ENCODE results near the gene PRR16. TPM values are rescaled to one million over a fixed set of nuclear protein-coding genes. Genes with fewer than 3 reads are reported as not detected.

The PRR16 gene
- total and polyA plus RNA-seq, 2 of the 13 experiments (the other 11 are each of a cell fraction or from before 2014, with no cell fraction given) = not detected

DNA sequence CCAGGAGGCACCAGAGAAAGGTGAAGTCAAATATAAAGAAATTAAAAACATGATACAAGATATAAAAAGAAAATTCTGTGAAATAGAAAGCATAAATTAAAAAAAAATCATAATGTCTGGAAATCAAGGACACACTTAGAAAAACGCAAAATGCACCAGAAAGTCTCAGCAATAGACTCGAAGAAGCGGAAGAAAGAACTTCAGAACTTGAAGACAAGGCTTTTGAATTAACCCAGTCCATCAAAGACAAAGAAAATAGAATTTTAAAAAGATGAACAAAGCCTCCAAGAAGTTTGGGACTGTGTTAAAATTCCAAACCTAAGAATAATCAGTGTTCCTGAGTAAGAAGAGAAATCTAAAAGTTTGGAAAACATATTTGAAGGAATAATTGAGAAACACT is 168.3 kb downstream of the PRR16 start:
- CTCF ChIA-PET (ENCODE audit: low intra/inter-chr PET ratio, low total read pairs) = no interaction called here

More for the DNA sequence above, 168.3 kb downstream of the PRR16 start:
- H3K27me3 ChIP-seq (ENCODE audit: control insufficient read depth in 1 of 2, insufficient read depth in 2 of 2, low read length in 2 of 2) = no peaks in the 10 kb centered on the region
- H3K27ac ChIP-seq (ENCODE audit: extremely low read length, insufficient read depth, low read length) = no peak overlapping the region
- no TSS peak for BruUV-seq (replicated peaks)
- WGBS (ENCODE audit: low lambda C conversion rate) = 3% methylated on average over 3 of the region's 3 CpGs
- POLR2A ChIA-PET = no interaction called here
- H3K9ac ChIP-seq (ENCODE audit: insufficient read depth, low read depth, low read length) = no peak overlapping the region
- DNase-seq (ENCODE audit: low spot score) (no peak), ATAC-seq (no peak), FAIRE-seq (no peak)
- no peak overlapping the region for H2AFZ ChIP-seq (ENCODE audit: low read length)
- H3K9me3 ChIP-seq (ENCODE audit: low read length) = no peaks in the 10 kb centered on the region
- H3K36me3 ChIP-seq (replicated peaks in 1 of 2; ENCODE audit: control insufficient read depth in 1 of 2, insufficient read depth in 2 of 2, low read length in 2 of 2) = no peaks in the 10 kb centered on the region
- no peak overlapping the region for H3K4me2 ChIP-seq (ENCODE audit: low read depth, low read length)
- no peak overlapping the region for H3K4me3 ChIP-seq (replicated peaks in 1 of 3; ENCODE audit: insufficient read depth in 1 of 3, low read depth in 2 of 3, low read length in 3 of 3)
- no peaks in the 10 kb centered on the region for H3K79me2 ChIP-seq (ENCODE audit: insufficient read depth, low read length)
- H3K4me1 ChIP-seq (ENCODE audit: insufficient read depth, low read length) = no peaks in the 10 kb centered on the region
- no peak for TF ChIP-seq ZNF335 (CRISPR knock-in tag; IDR thresholded peaks at IDR 0.05)
- no peak for TF ChIP-seq SP1 (IDR thresholded peaks at IDR 0.05)
- no peak for TF ChIP-seq SP1 (CRISPR knock-in tag; IDR thresholded peaks at IDR 0.05)
- TF ChIP-seq MXD4 (CRISPR knock-in tag; IDR thresholded peaks at IDR 0.05) = no peak
- no peak for TF ChIP-seq MYPOP (CRISPR knock-in tag; IDR thresholded peaks at IDR 0.05)
- no peak for TF ChIP-seq NCOR1 (IDR thresholded peaks at IDR 0.05; ENCODE audit: borderline replicate concordance, low read length)
- TF ChIP-seq HMG20A (CRISPR knock-in tag; IDR thresholded peaks at IDR 0.05; ENCODE audit: borderline replicate concordance) = no peak
- no peak for TF ChIP-seq ZNF282 (IDR thresholded peaks at IDR 0.05; ENCODE audit: partially characterized antibody)
- TF ChIP-seq, protein P1, sequence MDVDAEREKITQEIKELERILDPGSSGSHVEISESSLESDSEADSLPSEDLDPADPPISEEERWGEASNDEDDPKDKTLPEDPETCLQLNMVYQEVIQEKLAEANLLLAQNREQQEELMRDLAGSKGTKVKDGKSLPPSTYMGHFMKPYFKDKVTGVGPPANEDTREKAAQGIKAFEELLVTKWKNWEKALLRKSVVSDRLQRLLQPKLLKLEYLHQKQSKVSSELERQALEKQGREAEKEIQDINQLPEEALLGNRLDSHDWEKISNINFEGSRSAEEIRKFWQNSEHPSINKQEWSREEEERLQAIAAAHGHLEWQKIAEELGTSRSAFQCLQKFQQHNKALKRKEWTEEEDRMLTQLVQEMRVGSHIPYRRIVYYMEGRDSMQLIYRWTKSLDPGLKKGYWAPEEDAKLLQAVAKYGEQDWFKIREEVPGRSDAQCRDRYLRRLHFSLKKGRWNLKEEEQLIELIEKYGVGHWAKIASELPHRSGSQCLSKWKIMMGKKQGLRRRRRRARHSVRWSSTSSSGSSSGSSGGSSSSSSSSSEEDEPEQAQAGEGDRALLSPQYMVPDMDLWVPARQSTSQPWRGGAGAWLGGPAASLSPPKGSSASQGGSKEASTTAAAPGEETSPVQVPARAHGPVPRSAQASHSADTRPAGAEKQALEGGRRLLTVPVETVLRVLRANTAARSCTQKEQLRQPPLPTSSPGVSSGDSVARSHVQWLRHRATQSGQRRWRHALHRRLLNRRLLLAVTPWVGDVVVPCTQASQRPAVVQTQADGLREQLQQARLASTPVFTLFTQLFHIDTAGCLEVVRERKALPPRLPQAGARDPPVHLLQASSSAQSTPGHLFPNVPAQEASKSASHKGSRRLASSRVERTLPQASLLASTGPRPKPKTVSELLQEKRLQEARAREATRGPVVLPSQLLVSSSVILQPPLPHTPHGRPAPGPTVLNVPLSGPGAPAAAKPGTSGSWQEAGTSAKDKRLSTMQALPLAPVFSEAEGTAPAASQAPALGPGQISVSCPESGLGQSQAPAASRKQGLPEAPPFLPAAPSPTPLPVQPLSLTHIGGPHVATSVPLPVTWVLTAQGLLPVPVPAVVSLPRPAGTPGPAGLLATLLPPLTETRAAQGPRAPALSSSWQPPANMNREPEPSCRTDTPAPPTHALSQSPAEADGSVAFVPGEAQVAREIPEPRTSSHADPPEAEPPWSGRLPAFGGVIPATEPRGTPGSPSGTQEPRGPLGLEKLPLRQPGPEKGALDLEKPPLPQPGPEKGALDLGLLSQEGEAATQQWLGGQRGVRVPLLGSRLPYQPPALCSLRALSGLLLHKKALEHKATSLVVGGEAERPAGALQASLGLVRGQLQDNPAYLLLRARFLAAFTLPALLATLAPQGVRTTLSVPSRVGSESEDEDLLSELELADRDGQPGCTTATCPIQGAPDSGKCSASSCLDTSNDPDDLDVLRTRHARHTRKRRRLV (CRISPR knock-in tag; IDR thresholded peaks at IDR 0.05) = no peak
- TF ChIP-seq, protein P2, sequence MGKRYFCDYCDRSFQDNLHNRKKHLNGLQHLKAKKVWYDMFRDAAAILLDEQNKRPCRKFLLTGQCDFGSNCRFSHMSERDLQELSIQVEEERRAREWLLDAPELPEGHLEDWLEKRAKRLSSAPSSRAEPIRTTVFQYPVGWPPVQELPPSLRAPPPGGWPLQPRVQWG (CRISPR knock-in tag; IDR thresholded peaks at IDR 0.05; ENCODE audit: borderline replicate concordance, low read depth) = no peak
- TF ChIP-seq NFATC3 (CRISPR knock-in tag; IDR thresholded peaks at IDR 0.05) = no peak
- no peak for TF ChIP-seq ATM (IDR thresholded peaks at IDR 0.05; ENCODE audit: borderline replicate concordance)
- no peak for TF ChIP-seq ZSCAN31 (CRISPR knock-in tag; IDR thresholded peaks at IDR 0.05; ENCODE audit: low read depth)
- no peak for TF ChIP-seq HNRNPL (IDR thresholded peaks at IDR 0.05; ENCODE audit: low read depth, low read length)
- no peak for TF ChIP-seq ZNF431 (CRISPR knock-in tag; IDR thresholded peaks at IDR 0.05; ENCODE audit: borderline replicate concordance, low read depth)
- TF ChIP-seq AGO1 (IDR thresholded peaks at IDR 0.05; ENCODE audit: low read depth, low read length, poor library complexity, severe bottlenecking) = no peak
- TF ChIP-seq ESRRA (CRISPR knock-in tag; IDR thresholded peaks at IDR 0.05; ENCODE audit: low read depth) = no peak
- TF ChIP-seq ZNF746 (CRISPR knock-in tag; IDR thresholded peaks at IDR 0.05) = no peak
- no peak for TF ChIP-seq MZF1 (CRISPR knock-in tag; IDR thresholded peaks at IDR 0.05; ENCODE audit: borderline replicate concordance)
- no peak for TF ChIP-seq CTCF (CRISPR knock-in tag; IDR thresholded peaks at IDR 0.05)
- no peaks in the 10 kb centered on the region for H4K20me1 ChIP-seq (ENCODE audit: insufficient read depth, low read length)
- in situ Hi-C loops (cut with HindIII; ENCODE audit: extremely low pct_ligation_motif_present, low pct_unique_long_range_greater_than_20kb) (no loop called here), intact Hi-C loops (cut with micrococcal nuclease; ENCODE audit: unreplicated experiment) (no loop called here)
